Right ventricle myocardium superior (tissue), 1 donor: ENCODE results near the gene ICE2. TPM values are rescaled to one million over a fixed set of nuclear protein-coding genes. Genes with fewer than 3 reads are reported as not detected.

ENCODE experiments used
- total RNA-seq: library from RNA; stranded (reverse); fragmentation: NEBNext Ultra II Directional; extraction: Animal tissue kit (Norgen Biotek cat#: 25700); gene quantifications from one replicate; pipeline ENCODE4 v1.2.1, GENCODE V29; 2021
- donor health status: DM: no; HTN: yes; CAD: no; lungs with severe emphysema.

ICE2 gene
- total RNA-seq, 1 donor from 2014 or later, result 24.6 TPM

Other genes with a start within 250 kb of the ICE2 start
- 157 TPM for gene ANXA2, start 81.2 kb downstream of the ICE2 start, total RNA-seq